ENCODE measurements around the gene CADPS. TPM values are rescaled to one million over a fixed set of nuclear protein-coding genes. Genes with fewer than 3 reads are reported as not detected.

Gene CADPS
- total and polyA plus RNA-seq, 8 donors, result 16.1 to 112 (median 26.0) TPM

GRCh38 chr3:62556121-62556815 is 318.9 kb downstream of the CADPS start:
- no peak overlapping the region for H3K27ac ChIP-seq
- H3K27me3 ChIP-seq, result no peaks in the 10 kb centered on the region
- no peak overlapping the region for H3K4me3 ChIP-seq
- no peaks in the 10 kb centered on the region for H3K9me3 ChIP-seq
- no peaks in the 10 kb centered on the region for H3K4me1 ChIP-seq
- DNase-seq (no peak), ATAC-seq (no peak), FAIRE-seq (no peak)
- no peaks in the 10 kb centered on the region for H3K36me3 ChIP-seq
- no peak for TF ChIP-seq CTCF (IDR thresholded peaks at IDR 0.05)
- WGBS, 2 donors, result 70 to 75% methylated on average over 10 of the region's 10 CpGs
- intact Hi-C loops (cut with DNase I), result no loop called here

GRCh38 chr3:62554264-62554799 is 320.9 kb downstream of the CADPS start:
- no peaks in the 10 kb centered on the region for H3K27me3 ChIP-seq
- no peaks in the 10 kb centered on the region for H3K4me1 ChIP-seq
- no peaks in the 10 kb centered on the region for H3K9me3 ChIP-seq
- H3K27ac ChIP-seq, result no peak overlapping the region
- no peaks in the 10 kb centered on the region for H3K36me3 ChIP-seq
- intact Hi-C loops (cut with DNase I), result no loop called here
- H3K4me3 ChIP-seq, result no peak overlapping the region
- DNase-seq, result no peak
- ATAC-seq, result no peak
- FAIRE-seq, result no peak
- no peak for TF ChIP-seq CTCF (IDR thresholded peaks at IDR 0.05)
- 51 to 64% methylated on average over 3 of the region's 3 CpGs for WGBS, 2 donors

GRCh38 chr3:62553811-62554210 is 321.4 kb downstream of the CADPS start:
- intact Hi-C loops (cut with DNase I), result no loop called here
- Histone ChIP-seq H3K4me1 (no peaks in the 10 kb centered on the region), H3K4me3 (no peak overlapping the region), H3K36me3 (no peaks in the 10 kb centered on the region), H3K27me3 (no peaks in the 10 kb centered on the region), H3K9me3 (no peaks in the 10 kb centered on the region), H3K27ac (no peak overlapping the region)
- no peak for TF ChIP-seq CTCF (IDR thresholded peaks at IDR 0.05)
- ATAC-seq (no peak), FAIRE-seq (no peak), DNase-seq (no peak)
- WGBS, 2 donors, result 60 to 77% methylated on average over 4 of the region's 4 CpGs

DNA sequence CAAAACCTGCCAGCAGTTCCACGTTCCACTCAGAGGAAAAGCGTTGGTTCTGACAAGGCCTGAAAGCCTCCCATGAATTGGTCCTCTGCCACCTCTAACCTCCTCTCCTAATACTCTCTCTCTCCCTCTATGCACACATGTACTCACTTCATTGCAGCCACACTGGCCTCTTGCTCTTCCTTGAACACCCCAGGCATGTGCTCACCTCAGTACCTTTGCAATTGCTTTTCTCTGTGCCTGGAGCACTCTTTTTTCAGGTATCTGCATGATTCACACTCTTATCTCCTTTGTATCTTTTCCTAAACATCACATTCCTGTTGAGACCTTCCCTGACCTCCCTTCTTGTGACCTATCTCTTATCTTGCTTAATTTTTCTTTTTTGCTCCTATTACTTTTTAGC is 323.7 kb downstream of the CADPS start:
- no peaks in the 10 kb centered on the region for H3K4me1 ChIP-seq
- H3K4me3 ChIP-seq, result no peak overlapping the region
- H3K27me3 ChIP-seq, result no peaks in the 10 kb centered on the region
- 76 to 88% methylated on average over 2 of the region's 2 CpGs for WGBS, 2 donors
- H3K36me3 ChIP-seq, result no peaks in the 10 kb centered on the region
- FAIRE-seq (no peak), DNase-seq (no peak), ATAC-seq (no peak)
- intact Hi-C loops (cut with DNase I), result no loop called here
- TF ChIP-seq CTCF (IDR thresholded peaks at IDR 0.05), result no peak
- no peaks in the 10 kb centered on the region for H3K9me3 ChIP-seq
- no peak overlapping the region for H3K27ac ChIP-seq

- intact Hi-C loops (cut with DNase I), result no loop called here
- no peak for TF ChIP-seq CTCF (IDR thresholded peaks at IDR 0.05)
- no peak for FAIRE-seq
- H3K27ac ChIP-seq, result no peak overlapping the region
- no peak overlapping the region for H3K4me3 ChIP-seq
- 66 to 73% methylated on average over 5 of the region's 5 CpGs for WGBS, 2 donors
- ATAC-seq, result no peak
- H3K4me1 ChIP-seq, result no peaks in the 10 kb centered on the region
- DNase-seq, result no peak
- H3K27me3 ChIP-seq, result peaks cover 0 to 3% (median 0%) of the 10 kb centered on the region in 4 donors
- no peaks in the 10 kb centered on the region for H3K9me3 ChIP-seq
- H3K36me3 ChIP-seq, result no peaks in the 10 kb centered on the region
These were observed 324.8 kb downstream of the CADPS start for GRCh38 chr3:62550439-62550838.
